H9 (cell line): ENCODE measurements around the gene TNFRSF6B. TPM values are rescaled to one million over a fixed set of nuclear protein-coding genes. Genes with fewer than 3 reads are reported as not detected.

Experiments
- DNase-seq: peaks from one replicate; pipeline ENCODE4 v3.0.0-alpha.2; 2017
- H2AFZ ChIP-seq: one replicate; pipeline ENCODE4 v1.6.1; 2013; ENCODE audit warnings: mild to moderate bottlenecking, low read length, control low read depth, moderate library complexity
- H2AK5ac ChIP-seq: 2 replicates; pipeline ENCODE4 v1.6.1; 2013; ENCODE audit warnings: low read length, control low read depth, mixed read lengths; ENCODE audit not compliant: insufficient read length
- H2BK120ac ChIP-seq: one replicate; pipeline ENCODE4 v1.6.1; 2013; ENCODE audit warnings: low read depth, mild to moderate bottlenecking, low read length, control low read depth, inconsistent platforms; ENCODE audit not compliant: poor library complexity, severe bottlenecking
- H2BK12ac ChIP-seq: 2 replicates; pipeline ENCODE4 v1.6.1; 2013; ENCODE audit warnings: low read length, control low read depth, mixed read lengths, low read depth; ENCODE audit not compliant: insufficient read length
- H2BK15ac ChIP-seq: 2 replicates; pipeline ENCODE4 v1.6.1; 2013; ENCODE audit warnings: low read depth, low read length, control low read depth
- H2BK20ac ChIP-seq: one replicate; pipeline ENCODE4 v1.6.1; 2013; ENCODE audit warnings: low read depth, mild to moderate bottlenecking, low read length, control low read depth, inconsistent platforms; ENCODE audit not compliant: poor library complexity, severe bottlenecking
- H2BK5ac ChIP-seq: 2 replicates; pipeline ENCODE4 v1.6.1; 2013; ENCODE audit warnings: low read length, control low read depth, mixed read lengths; ENCODE audit not compliant: insufficient read length
- H3K14ac ChIP-seq: 2 replicates; pipeline ENCODE4 v1.6.1; 2013; ENCODE audit warnings: low read length, control low read depth; ENCODE audit not compliant: insufficient read depth
- H3K18ac ChIP-seq: 2 replicates; pipeline ENCODE4 v1.6.1; 2013; ENCODE audit warnings: low read depth, mild to moderate bottlenecking, mixed read lengths, low read length, control low read depth; ENCODE audit not compliant: insufficient read length
- H3K23ac ChIP-seq: 2 replicates; pipeline ENCODE4 v1.6.1; 2013; ENCODE audit warnings: low read length, control low read depth, mixed read lengths, low read depth; ENCODE audit not compliant: insufficient read length
- H3K23me2 ChIP-seq: 2 replicates; pipeline ENCODE4 v1.6.1; 2013; ENCODE audit warnings: low read depth, mild to moderate bottlenecking, mixed read lengths, low read length, control low read depth; ENCODE audit not compliant: insufficient read length, poor library complexity, severe bottlenecking
- H3K27ac ChIP-seq: 2 replicates; pipeline ENCODE4 v1.5.1; 2013; ENCODE audit warnings: low read length, control low read depth, mixed read lengths, low read depth; ENCODE audit not compliant: insufficient read length
- H3K27me3 ChIP-seq: 2 replicates; pipeline ENCODE4 v1.6.1; 2013; ENCODE audit warnings: low read length, control low read depth, inconsistent platforms; ENCODE audit not compliant: insufficient read depth
- H3K4ac ChIP-seq: 2 replicates; pipeline ENCODE4 v1.6.1; 2013; ENCODE audit warnings: low read depth, mild to moderate bottlenecking, control low read depth, inconsistent platforms, low read length, moderate library complexity
- H3K4me1 ChIP-seq: 2 replicates; pipeline ENCODE4 v1.6.1; 2013; ENCODE audit warnings: low read length, control low read depth, inconsistent platforms; ENCODE audit not compliant: insufficient read depth
- H3K4me2 ChIP-seq: 2 replicates; pipeline ENCODE4 v1.6.1; 2013; ENCODE audit warnings: low read length, control low read depth, mixed read lengths; ENCODE audit not compliant: insufficient read length, insufficient read depth
- H3K56ac ChIP-seq: 2 replicates; pipeline ENCODE4 v1.6.1; 2013; ENCODE audit warnings: low read depth, mild to moderate bottlenecking, mixed read lengths, low read length, control low read depth; ENCODE audit not compliant: insufficient read length
- H3K79me1 ChIP-seq: 2 replicates; pipeline ENCODE4 v1.6.1; 2013; ENCODE audit warnings: low read depth, mild to moderate bottlenecking, moderate library complexity, low read length, control low read depth, inconsistent platforms; ENCODE audit not compliant: insufficient read depth, poor library complexity, severe bottlenecking
- H3K79me2 ChIP-seq: 2 replicates; pipeline ENCODE4 v1.6.1; 2013; ENCODE audit warnings: low read length, control low read depth, inconsistent platforms; ENCODE audit not compliant: insufficient read depth
- H3K9ac ChIP-seq: 2 replicates; pipeline ENCODE4 v1.6.1; 2013; ENCODE audit warnings: low read length, control low read depth, mixed read lengths; ENCODE audit not compliant: insufficient read length; ENCODE audit errors: extremely low read depth
- H3K9me3 ChIP-seq: one replicate; pipeline ENCODE4 v1.6.1; 2013; ENCODE audit warnings: low read depth, low read length, inconsistent platforms; ENCODE audit not compliant: control insufficient read depth
- H3T11ph ChIP-seq: one replicate; pipeline ENCODE4 v1.6.1; 2013; ENCODE audit warnings: mild to moderate bottlenecking, low read length, control low read depth, inconsistent platforms
- H4K20me1 ChIP-seq: one replicate; pipeline ENCODE4 v1.6.1; 2013; ENCODE audit not compliant: control insufficient read depth, insufficient read length, insufficient read depth
- H4K5ac ChIP-seq: 2 replicates; pipeline ENCODE4 v1.6.1; 2013; ENCODE audit warnings: low read depth, mild to moderate bottlenecking, mixed read lengths, low read length, control low read depth; ENCODE audit not compliant: insufficient read length
- H4K8ac ChIP-seq: replicated peaks from 2 replicates; pipeline ENCODE4 v1.6.1; 2013; ENCODE audit warnings: low read length, control low read depth, mixed read lengths, low read depth; ENCODE audit not compliant: insufficient read length
- H4K91ac ChIP-seq: 2 replicates; pipeline ENCODE4 v1.6.1; 2013; ENCODE audit warnings: low read depth, mild to moderate bottlenecking, moderate library complexity, mixed read lengths, low read length, control low read depth; ENCODE audit not compliant: insufficient read length
- H3K27ac Mint-ChIP-seq, 3 experiments: 2 replicates in 2 of 3; 3 replicates in 1 of 3; pipeline ENCODE4 v1.8.0; 2020 to 2021; ENCODE audit warnings: mixed read lengths in 3 of 3, mild to moderate bottlenecking in 1 of 3, moderate library complexity in 1 of 3
- H3K27me3 Mint-ChIP-seq: 2 replicates; pipeline ENCODE4 v1.8.0; 2021; ENCODE audit warnings: low read depth, mild to moderate bottlenecking, moderate library complexity, mixed read lengths
- H3K36me3 Mint-ChIP-seq, 3 experiments: 2 replicates in 2 of 3; 3 replicates in 1 of 3; pipeline ENCODE4 v1.8.0; 2020 to 2021; ENCODE audit warnings: low read depth in 3 of 3, mixed read lengths in 3 of 3; ENCODE audit not compliant: insufficient read depth in 1 of 3
- H3K4me1 Mint-ChIP-seq, 2 experiments: 2 replicates each; pipeline ENCODE4 v1.8.0; 2020; ENCODE audit warnings: mixed read lengths in 2 of 2
- H3K4me3 Mint-ChIP-seq, 2 experiments: 2 replicates in 1 of 2; 3 replicates in 1 of 2; pipeline ENCODE4 v1.8.0; 2020 to 2021; ENCODE audit warnings: mild to moderate bottlenecking in 2 of 2, mixed read lengths in 2 of 2, moderate library complexity in 1 of 2
- H3K9me3 Mint-ChIP-seq, 2 experiments: 2 replicates in 1 of 2; 3 replicates in 1 of 2; pipeline ENCODE4 v1.8.0; 2020; ENCODE audit warnings: mild to moderate bottlenecking in 2 of 2, mixed read lengths in 2 of 2, moderate library complexity in 1 of 2
- CTCF ChIP-seq: fragments of 200-600 bp; sonication (generic); conservative IDR thresholded peaks from 3 replicates; pipeline ENCODE4 v1.8.0; 2021; ENCODE audit warnings: antibody characterized with exemption, mild to moderate bottlenecking
- WGBS: extraction: QIAGEN DNeasy Blood & Tissue Kit; methylation state at CpG from one replicate; pipeline ENCODE4 v1.1.7; 2013; ENCODE audit warnings: missing lambda C conversion rate, low lambda C conversion rate, mixed read lengths; ENCODE audit not compliant: insufficient read length; ENCODE audit errors: extremely low coverage; 5-methylcytosine and 5-hydroxymethylcytosine counted together
- total RNA-seq: library from RNA; stranded (reverse); gene quantifications from 2 replicates; pipeline ENCODE4 v1.2.1, GENCODE V29; 2021

TNFRSF6B gene
- total RNA-seq, 1 experiment from 2014 or later: not detected

GRCh38 chr20:63746751-63747315 lies 50.4 kb downstream of the TNFRSF6B start:
- no peaks in the 10 kb centered on the region for H3K27me3 Mint-ChIP-seq
- no peak overlapping the region for H3K27ac ChIP-seq
- no peak overlapping the region for H4K91ac ChIP-seq
- no peak overlapping the region for H3K4ac ChIP-seq
- H3K18ac ChIP-seq: no peak overlapping the region
- no peak overlapping the region for H4K5ac ChIP-seq
- WGBS: no CpG with 5 or more reads among the region's 47 CpGs
- no peaks in the 10 kb centered on the region for H4K20me1 ChIP-seq
- H3K36me3 Mint-ChIP-seq: peaks cover 0 to 14% (median 14%) of the 10 kb centered on the region in 3 experiments; a peak in 4 of 7 replicates
- H2BK12ac ChIP-seq: no peak overlapping the region
- no peak overlapping the region for H3K4me3 Mint-ChIP-seq
- H4K8ac ChIP-seq: no peak overlapping the region
- H3K14ac ChIP-seq: no peak overlapping the region
- no peak for TF ChIP-seq CTCF
- no peak overlapping the region for H2BK5ac ChIP-seq
- no peaks in the 10 kb centered on the region for H3K9me3 ChIP-seq
- no peak overlapping the region for H3K9ac ChIP-seq
- H3K4me1 ChIP-seq: no peaks in the 10 kb centered on the region; the same call in 1 of the 2 replicates
- H3K23me2 ChIP-seq: no peaks in the 10 kb centered on the region
- H2AFZ ChIP-seq: no peak overlapping the region
- DNase-seq: no peak
- H3K27ac Mint-ChIP-seq: no peak overlapping the region
- no peak overlapping the region for H3K4me2 ChIP-seq
- no peak overlapping the region for H2AK5ac ChIP-seq
- H3K27me3 ChIP-seq: no peaks in the 10 kb centered on the region
- no peak overlapping the region for H3K23ac ChIP-seq
- no peak overlapping the region for H2BK15ac ChIP-seq
- no peak overlapping the region for H3K56ac ChIP-seq
- H3K79me1 ChIP-seq: no peaks in the 10 kb centered on the region
- H3K79me2 ChIP-seq: no peaks in the 10 kb centered on the region
- no peaks in the 10 kb centered on the region for H3K9me3 Mint-ChIP-seq
- no peak overlapping the region for H3T11ph ChIP-seq
- H2BK120ac ChIP-seq: no peak overlapping the region
- no peak overlapping the region for H2BK20ac ChIP-seq
- H3K4me1 Mint-ChIP-seq: peaks cover 3% of the 10 kb centered on the region in 2 experiments; a peak in 3 of 4 replicates
